ENCODE data around the gene CD300H.
"Not testable (repeated sequence)": the region's sequence is repeated elsewhere in the genome, so short reads cannot be mapped to it uniquely, and the experiment has no call there.

CD300H gene

DNA sequence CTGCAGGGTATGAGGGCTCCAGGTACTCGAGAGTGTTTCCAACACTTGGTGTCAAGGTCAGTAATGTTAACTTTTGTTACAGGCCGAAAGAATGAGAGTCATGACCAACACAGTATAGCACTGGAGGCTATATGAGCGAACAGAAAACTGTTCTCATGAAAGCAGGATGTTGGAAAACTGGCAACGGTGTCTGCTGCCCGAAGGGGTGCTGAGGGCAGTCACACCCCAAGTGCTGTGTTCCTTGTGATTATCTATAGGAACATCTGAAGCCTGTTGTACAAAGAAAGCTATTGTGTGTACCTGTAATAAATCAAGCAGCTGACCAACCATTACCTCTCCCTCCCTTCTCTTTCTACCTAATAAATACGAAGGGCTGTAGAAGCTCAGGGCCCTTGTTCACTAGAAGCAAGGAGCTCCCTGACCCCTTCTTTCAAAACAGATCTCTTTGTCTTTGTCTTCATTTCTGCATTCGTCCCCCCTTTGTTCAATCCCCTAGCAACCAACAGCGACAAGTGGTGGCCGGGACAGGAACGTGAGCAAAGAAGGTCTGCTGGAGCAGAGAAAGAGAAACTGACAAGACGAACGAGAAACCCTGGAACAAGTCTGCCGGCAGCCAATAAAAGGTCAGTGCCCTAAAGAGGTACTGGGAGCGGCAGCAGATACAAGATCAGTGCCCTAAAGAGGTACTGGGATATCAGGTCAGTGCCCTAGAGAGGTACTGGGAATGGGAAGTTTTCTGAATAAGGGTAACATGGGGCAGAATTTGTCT lies 17.2 kb upstream of the CD300H start:
- no peak for DNase-seq (ENCODE audit: low read depth, low spot score)

DNA sequence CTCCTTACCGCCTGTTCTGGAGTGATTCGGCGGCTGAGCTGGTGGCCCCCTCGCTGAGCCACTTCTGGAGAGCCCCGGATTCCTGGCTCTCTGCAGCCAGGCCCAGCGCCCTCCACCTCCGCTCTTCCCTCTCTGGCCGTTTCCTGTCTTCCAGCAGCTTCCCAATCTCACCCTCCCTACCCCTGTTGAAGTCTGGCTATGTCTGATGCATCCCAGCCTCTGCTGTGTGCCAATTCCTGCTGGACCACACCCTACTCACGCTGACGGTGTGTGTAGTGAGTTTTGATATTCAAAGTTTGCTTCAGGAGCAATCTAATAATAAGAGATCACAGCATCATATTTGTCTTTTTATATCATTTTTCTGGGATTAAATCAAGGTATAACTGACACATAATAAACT lies 15.3 kb upstream of the CD300H start:
- DNase-seq (ENCODE audit: low read depth, low spot score), result no peak

DNA sequence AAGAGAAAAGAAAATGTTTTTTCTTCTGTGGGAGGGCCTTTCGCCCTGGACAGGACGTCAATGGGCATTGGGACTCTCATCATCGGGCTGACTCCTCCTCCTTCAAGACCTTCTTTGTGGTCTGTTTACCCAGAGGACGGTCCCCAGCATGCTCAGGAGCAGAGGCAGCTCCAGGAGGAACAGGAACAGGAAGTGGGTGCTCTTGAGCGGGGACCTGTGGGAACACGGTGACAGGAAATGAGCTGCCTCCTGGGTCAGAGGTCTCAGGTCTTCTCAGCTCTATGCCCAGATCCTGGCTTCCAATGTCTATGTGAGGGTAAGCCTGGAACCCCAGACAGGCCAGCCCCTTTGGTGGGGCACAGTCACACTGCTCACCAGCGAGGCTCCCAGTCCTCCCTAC lies 12.6 kb upstream of the CD300H start:
- DNase-seq (ENCODE audit: low read depth, low spot score), result no peak

DNA sequence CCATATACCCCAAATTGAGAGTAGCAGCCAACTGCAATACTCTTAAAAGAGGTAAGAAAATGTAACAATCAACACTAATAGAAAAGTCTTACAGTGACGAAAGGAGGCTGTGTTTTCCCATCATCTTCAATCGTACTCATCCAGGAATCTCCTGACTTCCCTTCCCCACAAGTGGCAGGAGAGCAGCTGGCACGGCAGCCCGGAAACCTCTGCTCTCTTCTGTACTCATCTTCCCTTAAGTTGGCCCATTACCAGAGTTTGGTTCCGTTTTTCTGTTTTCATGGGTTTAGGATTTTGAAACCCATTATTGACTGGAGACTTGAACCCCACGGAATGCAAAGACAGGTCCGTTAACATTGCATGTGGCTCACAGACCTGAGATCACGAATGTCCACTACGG lies 11.7 kb upstream of the CD300H start:
- no peak for DNase-seq (ENCODE audit: low read depth, low spot score)

DNA sequence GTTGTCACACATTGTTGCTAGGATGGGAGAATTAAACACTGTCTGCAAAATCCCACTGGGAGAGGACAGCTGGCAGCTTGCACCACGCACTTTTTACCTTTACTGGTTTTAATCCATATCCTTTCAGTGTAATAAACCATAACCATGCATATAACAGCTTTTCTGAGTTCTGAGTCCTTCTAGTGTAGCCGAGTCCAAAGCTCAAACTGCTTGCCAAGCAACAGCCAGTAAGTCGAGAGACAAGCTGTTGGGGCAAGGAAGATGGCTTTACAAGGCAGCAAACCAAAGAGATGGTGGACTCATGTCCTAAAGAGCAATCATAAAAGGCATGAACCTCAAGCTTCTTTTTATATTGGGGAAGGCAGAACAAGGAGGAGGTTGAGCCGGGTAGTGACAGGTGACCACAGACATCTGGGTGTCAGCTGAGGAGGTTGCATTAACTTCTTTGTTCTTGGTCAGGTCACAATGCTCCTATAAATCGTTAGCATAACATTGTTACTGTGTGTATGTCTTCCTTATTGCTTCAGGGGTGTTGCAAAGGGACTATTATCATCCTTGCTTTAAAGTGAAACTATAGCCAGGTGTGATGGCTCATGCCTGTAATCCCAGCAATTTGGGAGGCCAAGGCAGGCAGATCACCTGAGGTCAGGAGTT lies 7.3 kb upstream of the CD300H start:
- DNase-seq (ENCODE audit: low read depth, low spot score), result no peak

DNA sequence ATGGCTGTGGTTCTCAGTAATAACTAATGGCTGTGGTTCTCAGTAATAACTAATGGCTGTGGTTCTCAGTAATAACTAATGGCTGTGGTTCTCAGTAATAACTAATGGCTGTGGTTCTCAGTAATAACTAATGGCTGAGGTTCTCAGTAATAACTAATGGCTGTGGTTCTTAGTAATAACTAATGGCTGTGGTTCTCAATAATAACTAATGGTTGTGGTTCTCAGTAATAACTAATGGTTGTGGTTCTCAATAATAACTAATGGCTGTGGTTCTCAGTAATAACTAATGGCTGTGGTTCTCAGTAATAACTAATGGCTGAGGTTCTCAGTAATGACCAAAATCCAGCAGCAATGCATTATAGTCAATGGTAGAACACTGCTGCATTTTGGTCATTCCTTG lies 6.3 kb upstream of the CD300H start:
- not testable (repeated sequence) for DNase-seq (ENCODE audit: low read depth, low spot score)

DNA sequence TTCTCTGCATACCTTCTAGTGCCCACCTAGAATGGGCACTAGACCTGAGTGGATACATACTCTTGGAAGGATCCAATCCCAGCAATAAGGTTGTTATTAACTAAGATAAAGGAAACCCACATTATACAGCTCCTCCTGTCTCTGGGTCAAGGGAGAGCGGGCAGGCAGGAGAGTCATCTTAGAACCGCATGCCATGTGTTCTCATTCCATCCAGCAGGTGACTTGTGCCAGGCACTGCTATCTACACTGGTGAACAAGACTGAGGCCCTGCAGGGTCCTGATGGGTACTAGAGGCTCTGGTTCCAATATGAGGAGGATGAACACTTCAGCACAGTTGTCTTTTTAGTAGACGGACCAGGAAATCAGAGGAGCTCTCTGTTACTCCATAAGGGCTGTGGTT lies 5.9 kb upstream of the CD300H start:
- DNase-seq (ENCODE audit: low read depth, low spot score), result no peak

DNA sequence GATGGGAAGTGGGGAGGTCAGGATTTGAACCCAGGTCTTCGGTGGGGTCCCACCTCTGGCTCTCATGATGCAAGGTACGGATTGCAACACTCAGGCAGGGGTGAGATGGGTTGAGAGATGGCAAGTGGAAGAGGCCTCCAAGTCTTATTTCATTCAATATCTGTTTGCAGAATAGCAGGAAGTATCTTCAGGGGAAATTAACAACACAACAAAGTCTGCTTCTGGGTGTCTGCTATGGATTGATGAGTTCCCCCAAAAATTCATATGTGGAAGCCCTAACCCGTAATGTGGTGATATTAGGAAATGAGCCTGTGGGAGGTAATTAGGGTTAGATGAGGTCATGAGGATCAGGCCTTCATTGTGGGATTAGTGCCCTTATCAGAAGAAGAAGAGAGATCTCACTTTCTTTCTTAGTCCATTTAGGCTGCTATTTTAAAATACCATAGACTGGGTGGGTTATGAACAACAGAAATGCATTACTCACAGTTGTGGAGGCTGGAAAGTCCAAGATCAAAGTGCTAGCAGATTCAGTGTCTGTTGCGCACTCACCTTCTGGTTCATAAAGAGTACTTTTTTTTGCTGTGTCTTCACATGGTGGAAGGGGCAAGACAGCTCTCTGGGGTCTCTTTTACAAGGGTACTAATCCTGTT lies 4.4 kb upstream of the CD300H start:
- no peak for DNase-seq (ENCODE audit: low read depth, low spot score)

DNA sequence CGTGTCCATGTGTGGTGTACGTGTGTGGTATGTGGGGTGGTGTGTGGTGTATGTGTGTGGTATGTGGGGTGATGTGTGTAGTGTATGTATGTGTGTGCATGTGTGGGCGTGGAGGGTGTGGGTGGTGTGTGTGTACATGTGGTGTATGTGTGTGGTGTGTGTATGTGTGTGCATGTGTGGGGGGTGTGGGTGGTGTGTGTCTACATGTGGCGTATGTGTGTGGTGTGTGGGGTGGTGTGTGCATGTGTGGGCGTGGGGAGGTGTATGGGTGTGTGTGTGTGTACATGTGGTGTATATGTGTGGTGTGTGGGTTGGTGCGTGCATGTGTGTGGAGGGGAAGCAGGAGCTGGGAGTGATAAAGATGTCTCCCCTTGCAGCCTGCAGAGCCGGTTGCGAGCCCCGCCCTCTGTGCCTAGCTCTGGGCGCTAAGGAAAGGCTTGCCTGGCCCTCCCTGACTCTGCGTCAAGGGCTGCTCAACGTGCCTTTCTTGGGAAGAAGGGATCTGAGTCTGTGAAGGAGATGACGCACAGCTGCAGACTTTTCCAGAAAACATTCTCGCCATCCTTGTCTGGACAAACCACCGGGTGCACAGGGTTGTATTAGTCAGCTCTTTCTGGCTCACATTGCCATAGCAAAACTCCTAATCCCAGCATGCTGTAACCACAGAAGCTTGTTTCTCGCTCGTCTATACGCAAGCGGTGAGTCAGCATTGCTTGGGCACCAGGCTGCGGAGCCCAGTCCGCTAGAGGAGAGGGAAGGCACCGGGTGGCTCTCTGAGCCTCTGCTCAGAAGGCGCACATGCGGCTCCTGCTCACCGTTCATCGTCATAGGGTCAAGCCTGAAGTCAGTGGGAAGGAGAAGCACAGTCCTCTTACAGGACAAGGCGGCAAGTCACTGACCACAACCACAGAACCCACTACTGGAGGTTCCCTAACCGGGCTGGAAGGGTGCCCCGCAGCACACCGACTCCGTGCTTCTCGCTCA lies 2.0 kb upstream of the CD300H start:
- DNase-seq (ENCODE audit: low read depth, low spot score), result peak; percentile 12

DNA sequence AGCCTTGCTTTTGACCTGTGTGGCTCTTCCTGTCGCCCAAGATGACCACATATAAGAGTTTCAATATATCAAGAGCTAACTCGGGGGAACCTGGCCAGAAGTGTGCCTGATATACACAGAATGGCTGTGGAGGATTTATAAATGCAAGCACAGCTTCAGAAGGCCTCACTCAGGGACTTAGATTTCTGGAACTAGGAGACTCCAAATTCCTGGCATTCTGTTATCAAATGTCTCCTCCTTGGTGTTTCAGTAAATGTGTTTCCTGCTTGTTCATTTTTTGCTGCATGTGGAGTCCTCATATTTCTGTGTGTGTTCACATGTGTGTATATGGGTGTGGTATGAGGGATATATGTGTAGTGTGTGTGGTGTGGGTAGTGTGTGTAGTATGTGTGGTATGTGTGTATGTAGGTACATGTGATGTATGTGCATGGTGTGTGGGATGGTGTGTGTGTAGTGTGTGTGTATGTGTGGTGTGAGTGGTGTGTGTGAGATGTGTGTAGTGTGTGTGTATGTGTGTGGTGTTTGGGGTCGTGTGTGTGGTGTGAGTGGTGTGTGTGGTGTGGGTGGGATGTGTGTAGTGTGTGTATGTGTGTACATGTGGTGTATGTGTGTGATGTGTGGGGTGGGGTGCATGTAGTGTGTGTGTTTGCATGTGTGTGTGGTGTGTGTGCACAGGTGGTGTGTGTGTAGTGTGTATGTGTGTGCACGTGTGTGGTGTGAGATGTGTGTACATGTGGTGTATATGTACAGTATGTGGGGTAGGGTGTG lies 981 bp upstream of the CD300H start:
- DNase-seq (ENCODE audit: low read depth, low spot score), result no peak

DNA sequence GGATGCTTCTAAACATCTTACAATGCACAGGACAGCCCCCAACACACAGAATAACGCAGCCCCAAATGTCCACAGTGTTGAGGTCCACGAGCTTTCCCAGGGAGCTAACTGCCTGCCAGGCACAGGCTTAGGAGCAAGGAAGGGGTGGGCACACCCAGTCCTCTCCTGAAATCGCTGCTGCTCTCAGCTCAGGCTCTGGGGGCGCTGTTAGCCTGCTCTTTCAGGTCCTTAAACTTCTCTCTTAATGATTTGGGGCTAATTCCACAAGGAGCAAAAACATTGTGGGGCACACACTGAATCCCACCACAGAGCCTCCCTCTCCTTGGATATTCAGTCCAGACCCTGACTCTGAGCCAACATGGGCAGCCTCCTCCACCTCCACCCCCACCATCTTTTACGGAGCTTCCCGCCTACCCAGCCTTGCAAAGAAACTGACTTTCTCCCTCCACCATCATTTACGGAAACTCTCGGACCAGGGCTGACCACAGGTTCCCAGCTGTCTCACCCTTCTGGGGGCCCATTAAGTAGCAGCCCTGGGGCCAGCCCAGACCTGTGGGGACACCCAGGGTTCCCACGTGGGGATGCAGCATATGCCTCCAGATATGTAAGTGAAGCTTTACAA lies 1.1 kb downstream of the CD300H start:
- no peak for DNase-seq (ENCODE audit: low read depth, low spot score)

DNA sequence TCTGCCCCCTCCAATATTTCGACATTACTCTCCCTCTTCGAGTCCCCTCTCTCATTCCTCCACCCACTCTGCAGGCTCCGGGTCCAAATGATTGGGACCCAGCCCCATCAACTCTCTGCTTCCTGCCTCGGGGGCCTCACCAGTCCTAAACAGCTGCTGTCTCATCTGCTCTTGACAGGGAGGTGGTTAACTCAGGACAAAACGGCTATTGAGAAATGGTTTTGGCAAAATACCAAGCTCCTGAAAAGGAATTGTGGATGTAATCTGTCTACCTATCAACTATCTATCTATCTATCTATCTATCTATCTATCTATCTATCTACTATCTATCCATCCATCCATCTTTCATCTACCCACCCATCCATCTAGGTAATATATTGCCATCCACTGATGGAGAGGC lies 2.2 kb downstream of the CD300H start:
- DNase-seq (ENCODE audit: low read depth, low spot score), result no peak

DNA sequence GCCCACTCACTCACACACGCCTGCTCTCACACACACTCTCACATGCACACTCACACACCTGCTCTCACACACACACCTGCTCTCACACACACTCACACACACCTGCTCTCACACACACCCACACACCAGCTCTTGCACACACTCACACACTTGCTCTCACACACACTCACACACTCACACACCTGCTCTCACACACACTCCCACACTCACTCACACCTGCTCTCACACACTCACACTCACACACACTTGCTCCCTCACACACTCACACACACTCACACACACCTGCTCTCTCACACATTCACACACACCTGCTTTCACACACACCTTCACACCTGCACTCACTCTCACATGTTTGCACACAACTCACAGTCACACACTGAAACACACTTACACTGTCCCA lies 4.0 kb downstream of the CD300H start:
- DNase-seq (ENCODE audit: low read depth, low spot score), result no peak

DNA sequence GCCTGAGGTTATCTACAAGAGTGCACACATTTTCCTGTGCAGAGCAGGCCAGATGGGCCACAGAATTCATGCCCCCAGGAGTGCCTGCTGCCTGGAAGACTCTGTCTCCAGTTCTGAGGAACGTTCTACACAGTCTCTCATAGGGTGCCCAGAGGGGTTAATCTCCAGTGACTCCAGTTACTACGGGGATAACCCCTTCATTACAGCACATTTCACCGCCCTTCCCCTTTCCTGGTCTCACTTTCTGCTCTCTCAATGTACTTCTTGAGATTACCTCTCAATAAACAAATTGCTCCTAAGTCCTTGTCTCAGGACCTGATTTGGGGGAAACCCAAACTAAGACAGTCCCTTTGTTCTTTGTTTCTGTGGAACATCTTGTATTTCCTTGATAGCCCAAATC lies 5.7 kb downstream of the CD300H start:
- DNase-seq (ENCODE audit: low read depth, low spot score), result no peak

DNA sequence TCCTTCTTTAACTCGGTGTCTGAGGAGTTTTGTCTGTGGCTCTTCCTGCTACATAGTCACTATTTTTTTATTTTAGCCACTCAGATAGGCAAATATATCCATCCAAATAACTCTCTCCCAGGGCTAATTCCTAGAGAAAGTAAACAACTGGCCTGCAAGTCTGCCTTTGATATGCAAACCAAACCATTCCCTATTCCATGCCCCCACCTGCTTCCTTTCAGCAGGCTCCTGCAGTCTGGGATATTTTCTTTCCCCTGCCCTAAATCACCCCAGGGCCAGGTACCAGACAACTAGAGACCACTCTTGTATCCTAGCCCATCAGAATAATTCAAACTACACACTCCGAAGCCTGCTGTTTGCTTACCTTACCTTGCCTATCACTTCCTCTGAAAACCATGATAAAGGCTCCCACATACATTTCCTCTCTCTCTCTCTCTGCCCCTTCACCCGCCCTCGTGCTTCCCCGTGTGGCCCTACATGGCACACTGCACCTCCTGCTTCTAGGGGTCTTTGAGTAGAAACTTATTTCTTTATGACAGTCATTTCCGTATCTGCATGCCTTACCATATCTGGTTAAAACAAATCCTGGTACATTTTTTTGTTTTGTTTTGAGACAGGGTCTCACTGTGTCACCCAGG lies 8.3 kb downstream of the CD300H start:
- no peak for DNase-seq (ENCODE audit: low read depth, low spot score)

DNA sequence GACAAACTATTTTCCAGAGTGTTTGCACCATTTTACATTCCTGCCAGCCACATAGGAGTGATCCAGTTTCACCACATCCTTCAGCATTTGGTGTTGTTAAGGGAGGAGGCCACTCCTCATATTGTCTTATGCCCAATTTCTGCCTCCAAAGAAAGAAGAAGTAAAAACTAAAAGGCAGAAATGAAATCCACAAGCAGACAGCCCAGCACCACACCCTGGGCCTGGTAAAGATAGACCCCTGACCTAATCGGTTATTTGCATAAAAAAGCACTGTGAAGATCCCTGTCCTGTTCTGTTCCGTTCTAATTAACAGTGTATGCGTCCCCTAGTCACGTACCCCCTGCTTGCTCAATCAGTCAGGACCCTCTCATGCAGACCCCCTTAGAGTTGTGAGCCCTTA lies 8.9 kb downstream of the CD300H start:
- DNase-seq (ENCODE audit: low read depth, low spot score), result not testable (repeated sequence)

DNA sequence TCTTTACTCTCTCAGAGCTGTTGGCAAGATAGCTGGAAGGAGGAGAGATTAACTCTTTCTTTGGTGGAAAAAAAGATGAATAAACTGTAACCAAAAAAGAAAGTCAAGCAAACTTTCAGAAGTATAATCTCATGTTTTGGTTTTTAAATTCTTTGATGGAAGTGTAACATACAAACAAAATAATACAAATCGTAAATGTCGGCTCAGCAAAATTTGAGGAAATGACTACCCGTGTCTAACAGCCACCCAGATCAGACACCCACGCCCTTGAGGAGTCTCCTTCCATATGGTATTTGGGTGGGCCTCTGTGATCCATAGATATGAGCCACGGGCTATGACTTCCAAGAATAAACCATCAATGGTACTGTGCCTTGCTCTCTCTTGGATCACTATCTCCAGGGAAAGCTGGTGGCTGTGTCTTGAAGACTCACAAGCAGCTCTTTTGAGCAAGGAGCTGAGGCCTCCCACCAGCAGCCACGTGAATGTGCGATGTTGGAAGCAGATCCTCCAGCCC lies 11.8 kb downstream of the CD300H start:
- DNase-seq (ENCODE audit: low read depth, low spot score), result no peak

DNA sequence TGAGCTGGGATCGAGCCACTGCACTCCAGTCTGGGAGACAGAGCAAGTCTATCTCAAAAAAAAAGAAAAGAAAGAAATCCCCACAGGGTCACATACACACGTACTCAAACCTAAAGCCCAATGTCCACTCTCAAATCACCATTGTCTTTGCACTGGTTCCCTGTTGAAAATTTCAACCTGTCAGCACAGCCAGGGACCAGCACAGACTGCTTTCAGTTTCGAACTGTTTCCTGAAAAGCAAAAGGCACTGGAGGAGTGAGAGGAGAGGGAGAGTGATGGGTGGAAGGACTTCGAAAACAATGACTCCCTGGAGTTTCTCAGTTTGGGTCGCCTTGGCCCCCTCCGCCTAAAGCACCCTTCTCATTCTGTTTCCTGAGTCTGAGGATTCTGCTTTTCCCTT lies 12.4 kb downstream of the CD300H start:
- no peak for DNase-seq (ENCODE audit: low read depth, low spot score)

DNA sequence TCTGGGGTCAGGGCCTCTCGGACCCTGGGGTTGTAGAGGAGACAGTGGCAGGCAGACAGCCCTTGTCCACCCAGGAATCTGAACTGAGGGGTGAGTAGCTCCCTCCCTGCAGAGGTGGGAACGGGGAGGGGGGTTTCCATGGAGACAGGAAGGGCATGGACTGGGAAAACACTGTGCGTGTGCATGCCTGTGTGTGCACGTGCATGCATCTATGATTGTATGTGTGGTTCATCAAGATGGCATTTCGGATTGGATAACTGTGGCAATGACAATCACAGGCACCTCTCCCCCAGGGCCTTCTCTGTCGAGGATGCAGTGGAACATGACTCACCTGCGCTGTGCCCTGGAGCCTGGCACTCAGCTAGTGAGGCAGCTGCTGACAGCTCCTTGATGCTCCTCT lies 15.3 kb downstream of the CD300H start:
- no peak for DNase-seq (ENCODE audit: low read depth, low spot score)

DNA sequence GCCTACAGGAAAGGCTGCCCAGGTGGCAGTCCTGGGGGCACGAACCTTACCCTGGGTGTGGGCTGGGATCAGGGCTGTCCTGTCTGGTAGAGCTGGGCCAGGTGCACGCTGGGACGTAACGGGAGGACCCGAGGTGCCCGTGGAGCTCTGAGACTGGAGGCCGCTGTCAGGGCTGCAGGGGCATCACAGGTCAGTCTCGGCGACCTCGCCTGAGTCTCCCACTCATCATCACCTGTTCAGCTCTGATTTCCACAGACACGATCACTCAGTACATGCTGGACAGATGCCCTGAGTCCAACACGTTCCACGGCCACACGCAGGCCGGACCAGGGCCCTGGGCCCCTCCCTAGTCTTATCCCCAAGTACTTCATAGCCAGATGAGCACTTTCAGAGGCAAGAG lies 16.7 kb downstream of the CD300H start:
- DNase-seq (ENCODE audit: low read depth, low spot score), result no peak

Measured in brain pericyte (primary cell).